ENCODE data around the gene PRIMPOL.

DNA sequence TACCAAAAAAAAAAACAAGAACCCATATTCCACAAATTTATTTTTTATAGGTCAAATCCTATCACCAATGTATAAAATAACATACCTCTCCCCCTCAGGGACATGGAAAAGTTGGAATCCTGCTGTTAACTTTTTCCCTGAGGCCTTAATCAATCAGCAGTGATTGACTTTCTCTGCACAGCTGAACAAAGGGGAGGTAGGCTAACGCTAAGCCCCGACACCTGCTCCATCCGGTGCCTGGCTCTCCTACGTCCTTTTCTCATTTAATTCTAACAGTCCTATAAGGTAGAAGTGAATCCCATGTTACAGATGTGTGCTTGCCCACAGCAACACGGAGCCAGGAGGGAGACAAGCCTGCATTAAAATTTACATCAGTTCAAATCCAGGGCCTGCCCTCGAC, 81.5 kb downstream of the PRIMPOL start:
- TF ChIP-seq, protein P1, sequence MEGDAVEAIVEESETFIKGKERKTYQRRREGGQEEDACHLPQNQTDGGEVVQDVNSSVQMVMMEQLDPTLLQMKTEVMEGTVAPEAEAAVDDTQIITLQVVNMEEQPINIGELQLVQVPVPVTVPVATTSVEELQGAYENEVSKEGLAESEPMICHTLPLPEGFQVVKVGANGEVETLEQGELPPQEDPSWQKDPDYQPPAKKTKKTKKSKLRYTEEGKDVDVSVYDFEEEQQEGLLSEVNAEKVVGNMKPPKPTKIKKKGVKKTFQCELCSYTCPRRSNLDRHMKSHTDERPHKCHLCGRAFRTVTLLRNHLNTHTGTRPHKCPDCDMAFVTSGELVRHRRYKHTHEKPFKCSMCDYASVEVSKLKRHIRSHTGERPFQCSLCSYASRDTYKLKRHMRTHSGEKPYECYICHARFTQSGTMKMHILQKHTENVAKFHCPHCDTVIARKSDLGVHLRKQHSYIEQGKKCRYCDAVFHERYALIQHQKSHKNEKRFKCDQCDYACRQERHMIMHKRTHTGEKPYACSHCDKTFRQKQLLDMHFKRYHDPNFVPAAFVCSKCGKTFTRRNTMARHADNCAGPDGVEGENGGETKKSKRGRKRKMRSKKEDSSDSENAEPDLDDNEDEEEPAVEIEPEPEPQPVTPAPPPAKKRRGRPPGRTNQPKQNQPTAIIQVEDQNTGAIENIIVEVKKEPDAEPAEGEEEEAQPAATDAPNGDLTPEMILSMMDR (conservative IDR thresholded peaks at IDR 0.05): no peak
- TF ChIP-seq EZH2 (IDR thresholded peaks at IDR 0.05; ENCODE audit: low read depth): no peak
